Stimulated activated naive CD4-positive, alpha-beta T cell treated with Interleukin-2 at 50 U/mL for 16 hours (primary cell): ENCODE data around the gene DPYSL4.

Experiments used
- DNase-seq: peaks from one replicate; lab custom pipeline; 2025; lab: John Stamatoyannopoulos, UW

Gene DPYSL4

DNA sequence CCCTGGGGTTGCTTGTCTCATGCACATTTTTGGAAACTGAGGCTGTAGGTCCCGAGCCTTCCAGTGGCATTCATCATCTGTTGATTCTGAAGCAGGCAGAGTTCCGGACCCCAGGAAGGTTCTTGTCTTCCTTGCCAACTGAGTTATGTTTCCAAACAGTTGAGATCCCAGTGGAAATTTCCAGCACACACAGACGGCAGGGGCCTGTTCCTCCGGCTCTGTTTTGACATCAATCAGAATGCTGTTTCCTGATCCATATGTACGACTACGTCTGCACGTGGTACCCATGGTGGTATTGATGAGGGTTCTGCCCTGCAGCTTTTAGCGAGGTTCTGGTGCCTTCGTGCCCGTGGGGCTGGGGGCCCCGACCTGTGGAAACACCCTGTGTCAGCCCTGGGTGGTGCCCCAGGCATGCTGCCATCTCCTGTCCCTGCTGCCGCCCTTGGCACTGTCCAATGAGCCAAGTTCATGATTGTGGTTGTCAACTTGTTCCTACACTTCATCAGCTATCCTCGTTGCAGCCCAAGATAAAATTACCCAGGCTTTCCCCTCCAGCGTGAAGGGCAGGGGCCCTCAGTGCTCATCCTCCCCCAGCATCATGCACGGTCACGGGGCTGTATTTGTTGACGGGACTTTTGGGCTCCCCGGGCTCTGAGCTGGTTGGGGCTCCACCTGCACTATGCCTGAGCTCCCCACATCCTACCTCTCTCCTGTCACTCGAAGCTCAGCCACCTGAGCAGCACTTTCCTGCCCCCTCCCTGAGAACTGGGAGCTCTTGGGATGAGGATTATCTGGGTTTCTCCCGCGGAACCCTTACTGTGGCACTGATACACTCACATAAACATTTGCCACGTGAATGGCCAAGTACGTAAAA is 7.8 kb upstream of the DPYSL4 start:
- no peak for DNase-seq

DNA sequence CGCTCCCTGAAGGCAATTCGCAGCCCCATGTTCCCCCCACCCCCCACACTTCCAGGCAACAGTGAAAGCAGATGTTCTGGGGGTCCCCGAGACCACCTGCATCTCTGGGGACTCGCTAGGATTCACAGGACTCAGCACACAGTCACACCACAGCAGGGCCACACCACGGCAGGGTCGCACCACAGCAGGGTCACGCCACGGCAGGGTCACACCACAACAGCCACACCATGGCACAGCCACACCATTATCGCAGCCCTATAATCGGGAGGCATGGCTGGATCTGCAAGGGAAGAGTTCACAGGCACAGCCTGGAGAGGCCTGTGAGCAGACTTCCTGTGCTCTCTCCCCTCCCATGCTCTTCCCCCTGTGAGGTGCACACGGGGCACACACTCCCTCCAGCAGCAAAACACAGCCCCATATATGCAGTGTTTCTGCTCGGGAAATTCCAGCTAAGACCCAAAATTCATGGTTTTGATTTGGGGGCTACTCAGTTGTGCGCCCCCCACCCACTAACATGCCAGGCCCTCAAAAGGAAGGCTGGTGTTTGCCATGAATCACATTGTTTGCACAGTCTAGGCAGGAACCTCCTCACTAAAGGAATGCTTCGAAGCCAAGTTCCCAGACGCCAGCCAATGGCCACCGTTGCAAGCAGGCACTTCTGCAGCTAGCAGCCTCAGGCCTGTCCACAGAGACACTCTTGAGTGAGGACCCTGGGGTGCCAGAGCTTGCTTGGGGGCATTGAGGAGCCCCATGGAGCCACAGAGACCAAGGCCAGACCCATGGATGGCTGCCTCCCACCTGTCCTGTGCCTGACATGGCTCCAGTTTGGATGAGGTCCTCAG is 7.0 kb upstream of the DPYSL4 start:
- DNase-seq, result no peak

DNA sequence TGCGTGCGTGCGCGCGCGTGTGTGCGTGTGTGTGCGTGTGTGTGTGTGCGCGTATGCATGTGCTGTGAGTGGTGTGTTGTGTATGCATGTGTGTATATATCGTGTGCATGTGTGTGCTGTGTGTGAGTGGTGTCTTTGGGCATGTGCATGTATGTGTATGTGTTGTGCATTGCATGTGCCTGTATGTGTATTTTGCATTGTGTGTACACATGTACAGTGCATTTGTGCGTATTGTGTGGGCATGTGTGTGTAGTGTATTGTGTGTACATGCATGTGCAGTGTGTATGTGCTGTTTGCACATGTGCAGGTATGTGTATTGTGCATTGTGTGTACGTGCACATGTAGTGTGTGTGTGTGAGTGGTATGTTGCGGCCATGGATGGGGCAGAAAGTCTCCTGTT is 6.0 kb upstream of the DPYSL4 start:
- no peak for DNase-seq

DNA sequence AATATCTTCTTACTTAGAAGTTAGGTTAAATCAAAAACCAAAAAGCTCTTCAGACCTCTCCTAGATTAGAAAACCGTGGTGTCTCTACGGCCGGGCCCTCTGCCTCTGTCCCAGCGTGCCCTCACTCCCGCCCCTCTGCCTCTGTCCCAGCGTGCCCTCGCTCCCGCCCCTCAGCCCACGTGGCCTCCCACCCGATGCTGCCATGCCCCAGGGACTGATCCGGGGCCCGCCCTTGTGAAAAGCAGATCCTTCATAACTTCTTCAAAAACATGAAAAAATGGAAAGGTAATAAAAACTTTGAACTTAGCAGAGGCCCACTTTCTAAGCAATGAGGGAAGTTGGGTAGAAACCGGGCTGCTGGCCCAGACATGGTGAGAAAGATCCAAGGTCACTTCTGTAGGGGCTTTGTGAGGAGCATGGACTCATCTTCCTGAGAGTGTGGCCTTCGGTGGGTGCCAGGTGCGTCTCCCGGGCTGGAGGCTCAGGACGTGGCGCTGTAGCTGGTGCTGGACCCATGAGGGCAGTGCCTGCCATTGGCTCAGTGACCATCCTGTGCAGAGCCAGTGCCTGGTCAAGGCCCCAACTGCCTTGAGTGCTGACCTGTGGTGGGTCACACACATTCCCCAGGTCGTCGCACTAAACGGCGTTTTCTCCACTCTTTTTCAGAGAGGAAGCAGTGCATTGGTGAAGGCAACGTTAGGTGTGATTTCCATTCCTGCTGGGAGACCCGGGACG is 4.9 kb upstream of the DPYSL4 start:
- no peak for DNase-seq

DNA sequence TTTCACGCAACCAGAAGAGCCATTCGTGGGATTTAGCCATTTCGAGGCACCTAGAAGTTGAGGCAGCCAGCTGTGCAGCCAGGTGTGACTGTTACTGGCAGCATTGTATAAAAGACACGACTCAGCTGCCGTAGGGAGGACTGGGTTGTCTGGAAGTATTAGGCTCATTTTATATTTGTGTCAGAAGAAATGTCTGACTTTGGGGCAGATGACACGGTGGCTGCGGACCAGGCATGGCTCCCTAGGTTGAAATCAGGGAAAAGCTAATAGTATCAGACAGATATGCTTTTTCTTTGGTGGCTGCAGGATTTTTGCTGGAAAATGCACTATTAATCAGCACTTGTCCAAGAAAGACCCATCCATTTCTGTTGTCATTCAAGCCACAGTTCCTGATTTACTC is 4.2 kb upstream of the DPYSL4 start:
- no peak for DNase-seq

- DNase-seq, result no peak
Observed at GRCh38 chr10:132183046-132183445, 3.7 kb upstream of the DPYSL4 start.

GRCh38 chr10:132184816-132185593 is 1.7 kb upstream of the DPYSL4 start:
- no peak for DNase-seq

GRCh38 chr10:132185601-132186487 is 904 bp upstream of the DPYSL4 start:
- no peak for DNase-seq

DNA sequence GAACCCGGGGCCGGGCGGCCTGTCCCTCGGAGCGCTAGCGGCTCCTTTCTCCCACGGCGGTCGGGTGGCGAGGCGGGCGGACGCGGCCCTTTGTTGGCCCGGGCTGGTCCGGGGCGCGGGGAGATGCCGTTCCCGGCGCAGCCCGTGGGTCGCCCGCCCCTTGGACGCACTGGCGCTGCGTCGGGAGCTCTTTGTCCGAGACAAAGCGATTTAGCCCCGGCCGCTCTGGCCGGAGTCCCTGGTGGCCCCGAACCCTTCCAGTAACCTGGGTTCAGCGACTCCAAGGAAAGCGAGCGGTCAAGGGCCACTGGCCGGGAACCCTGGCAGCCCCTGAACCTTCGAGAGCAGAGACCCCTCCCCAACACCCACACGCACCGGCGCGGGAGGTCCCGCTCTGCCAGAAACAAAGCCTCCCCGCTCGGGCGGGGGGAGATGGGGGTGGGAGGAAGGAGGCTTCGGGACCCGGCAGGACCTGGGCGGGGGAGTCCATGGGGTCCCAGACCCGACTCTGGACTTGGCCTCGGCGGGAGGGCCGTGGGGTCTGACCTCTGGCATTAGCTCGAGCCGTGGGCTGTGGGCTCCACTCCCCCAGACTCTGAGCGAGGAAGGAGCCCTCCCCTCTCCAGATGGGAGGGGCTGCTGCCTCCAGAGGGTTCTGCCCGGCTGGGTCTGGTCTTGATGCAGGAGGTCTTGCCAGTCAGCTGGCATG is 836 bp downstream of the DPYSL4 start:
- DNase-seq, result no peak

GRCh38 chr10:132188331-132188730 is 1.6 kb downstream of the DPYSL4 start:
- DNase-seq, result no peak

DNA sequence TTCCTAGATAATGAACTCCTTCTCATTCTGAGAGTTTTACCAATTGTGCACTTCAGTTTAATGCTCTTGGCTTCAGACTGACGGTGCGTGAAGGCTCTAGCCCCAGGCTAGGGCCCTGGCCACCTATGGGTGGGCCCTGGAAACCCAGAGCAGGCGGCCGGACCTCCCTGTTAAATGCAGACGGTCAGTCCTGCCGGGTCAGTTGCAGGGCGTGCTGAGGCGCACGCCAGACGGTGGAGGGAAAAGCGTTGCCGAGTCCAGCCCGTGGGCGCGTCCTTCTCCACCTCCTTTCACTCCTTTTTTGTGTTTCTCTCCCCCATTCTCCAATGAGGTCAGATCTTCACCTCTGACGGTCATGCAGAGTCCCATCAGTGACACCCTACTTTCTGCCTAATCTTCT is 2.3 kb downstream of the DPYSL4 start:
- no peak for DNase-seq

DNA sequence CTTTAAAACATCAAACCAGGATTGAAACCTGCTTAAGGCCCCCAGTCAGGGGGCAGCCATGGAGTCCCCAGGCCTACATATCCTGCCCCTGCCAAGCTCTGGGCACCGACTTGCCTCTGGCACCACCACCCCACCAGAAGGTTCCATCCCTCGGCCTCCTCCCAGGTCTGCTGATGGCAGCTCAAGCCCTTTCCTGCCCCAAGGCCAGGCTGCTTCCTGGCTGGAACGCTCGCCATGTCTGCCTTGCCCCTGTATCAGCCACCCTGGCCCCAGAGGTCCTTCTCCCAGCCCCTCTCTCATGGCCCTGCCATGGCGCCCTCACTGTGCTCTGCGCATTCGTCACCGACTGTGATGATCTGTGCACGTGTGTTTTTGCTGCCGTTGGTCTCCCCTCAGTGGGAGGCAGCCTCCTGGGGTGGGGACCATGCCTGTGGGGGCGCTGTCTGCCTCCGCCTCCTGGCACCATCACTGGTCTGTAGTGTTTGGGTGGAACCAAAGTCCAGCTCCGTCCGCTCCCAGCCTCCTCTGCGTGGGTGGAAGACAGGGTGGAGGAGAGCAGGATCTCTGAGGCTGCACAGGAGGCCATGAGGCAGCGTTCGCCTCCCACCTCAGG is 3.2 kb downstream of the DPYSL4 start:
- DNase-seq, result no peak

DNA sequence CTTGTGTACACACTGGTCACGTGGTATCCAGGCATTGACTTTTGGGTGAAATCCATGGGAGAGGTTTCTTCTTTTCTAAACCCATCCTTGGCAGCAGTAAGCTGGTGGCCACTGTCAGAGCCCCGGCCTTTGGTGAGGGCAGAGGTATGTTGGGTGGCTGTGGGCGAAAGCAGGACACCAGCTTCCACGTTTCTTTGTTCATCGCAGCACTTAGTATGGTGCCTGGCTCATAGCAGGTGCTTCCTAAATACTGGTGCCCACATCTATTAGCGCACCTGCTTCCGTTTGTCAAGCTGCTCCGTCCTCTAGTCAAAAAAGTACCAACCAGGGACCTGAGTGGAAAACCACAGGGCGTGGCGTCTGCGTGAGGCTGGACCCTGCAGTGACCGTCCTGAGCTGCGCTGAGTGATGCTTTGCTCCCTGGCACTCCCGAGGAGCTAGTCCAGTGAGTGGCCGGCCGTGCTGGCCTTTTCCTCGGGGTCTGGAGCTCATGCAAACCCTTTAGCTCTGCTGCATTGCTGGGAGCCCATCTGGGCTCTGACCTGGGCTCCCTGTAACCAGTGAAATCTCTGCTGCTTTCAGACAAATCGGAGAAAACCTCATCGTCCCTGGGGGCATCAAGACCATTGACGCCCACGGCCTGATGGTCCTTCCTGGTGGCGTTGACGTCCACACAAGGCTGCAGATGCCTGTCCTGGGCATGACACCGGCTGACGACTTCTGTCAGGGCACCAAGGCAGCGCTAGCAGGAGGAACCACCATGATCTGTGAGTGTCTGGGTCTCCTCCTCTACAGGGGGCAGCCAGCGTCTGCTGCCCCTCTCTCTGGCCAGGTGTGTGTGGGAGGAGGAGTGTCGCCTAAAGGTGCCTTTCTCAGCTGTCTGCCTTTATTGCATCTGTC is 5.6 kb downstream of the DPYSL4 start:
- no peak for DNase-seq

GRCh38 chr10:132192991-132193665 is 6.4 kb downstream of the DPYSL4 start:
- DNase-seq, result no peak

GRCh38 chr10:132193907-132194552 is 7.3 kb downstream of the DPYSL4 start:
- no peak for DNase-seq

- DNase-seq, result no peak
Observed at GRCh38 chr10:132194726-132195125, 8.0 kb downstream of the DPYSL4 start.

GRCh38 chr10:132195366-132196075 is 8.8 kb downstream of the DPYSL4 start:
- DNase-seq, result no peak
